ENCODE measurements around the gene CP. TPM values are rescaled to one million over a fixed set of nuclear protein-coding genes. Genes with fewer than 3 reads are reported as not detected.
"Not testable (repeated sequence)": the region's sequence is repeated elsewhere in the genome, so short reads cannot be mapped to it uniquely, and the experiment has no call there.

Gene CP
- polyA plus RNA-seq, 1 donor from 2014 or later = 0.24 TPM

GRCh38 chr3:149239357-149239936 is 17.8 kb upstream of the CP start:
- Mint-ChIP-seq H3K27me3 (no peaks in the 10 kb centered on the region), H3K4me3 (no peak overlapping the region), H3K9me3 (peaks cover 0 to 2% (median 0%) of the 10 kb centered on the region in 3 donors), H3K4me1 (peaks cover 11 to 16% (median 15%) of the 10 kb centered on the region in 3 donors), H3K36me3 (no peaks in the 10 kb centered on the region), H3K27ac (no peak overlapping the region)

- H3K9me3 Mint-ChIP-seq, H3K4me3 Mint-ChIP-seq, H3K4me1 Mint-ChIP-seq, H3K27me3 Mint-ChIP-seq, H3K36me3 Mint-ChIP-seq, H3K27ac Mint-ChIP-seq: not testable (repeated sequence)
These were observed 16.6 kb upstream of the CP start for GRCh38 chr3:149238268-149238667.

GRCh38 chr3:149235599-149236424 is 14.2 kb upstream of the CP start:
- Mint-ChIP-seq H3K27ac (peak overlapping the region in 1 of 3 donors; percentile 16), H3K27me3 (no peaks in the 10 kb centered on the region), H3K4me3 (no peak overlapping the region), H3K4me1 (peaks cover 0 to 2% (median 0%) of the 10 kb centered on the region in 3 donors), H3K9me3 (peaks cover 0 to 2% (median 0%) of the 10 kb centered on the region in 3 donors), H3K36me3 (no peaks in the 10 kb centered on the region)

- H3K4me1 Mint-ChIP-seq = no peaks in the 10 kb centered on the region
- H3K36me3 Mint-ChIP-seq = no peaks in the 10 kb centered on the region
- H3K9me3 Mint-ChIP-seq = peaks cover 0 to 2% (median 0%) of the 10 kb centered on the region in 3 donors
- no peak overlapping the region for H3K27ac Mint-ChIP-seq
- H3K4me3 Mint-ChIP-seq = no peak overlapping the region
- no peaks in the 10 kb centered on the region for H3K27me3 Mint-ChIP-seq
These were observed 13.1 kb upstream of the CP start for GRCh38 chr3:149234671-149235245.

- Mint-ChIP-seq H3K4me1 (no peaks in the 10 kb centered on the region), H3K9me3 (peaks cover 0 to 2% (median 0%) of the 10 kb centered on the region in 3 donors), H3K27me3 (no peaks in the 10 kb centered on the region), H3K27ac (no peak overlapping the region), H3K4me3 (no peak overlapping the region), H3K36me3 (no peaks in the 10 kb centered on the region)
These were observed 11.7 kb upstream of the CP start for GRCh38 chr3:149233323-149233722.

GRCh38 chr3:149231871-149232270 is 10.2 kb upstream of the CP start:
- H3K4me3 Mint-ChIP-seq = no peak overlapping the region
- H3K9me3 Mint-ChIP-seq = no peaks in the 10 kb centered on the region
- H3K36me3 Mint-ChIP-seq = no peaks in the 10 kb centered on the region
- no peaks in the 10 kb centered on the region for H3K27me3 Mint-ChIP-seq
- H3K27ac Mint-ChIP-seq = no peak overlapping the region
- no peaks in the 10 kb centered on the region for H3K4me1 Mint-ChIP-seq

- H3K9me3 Mint-ChIP-seq = no peaks in the 10 kb centered on the region
These were observed 6.1 kb upstream of the CP start for GRCh38 chr3:149227591-149228268.

GRCh38 chr3:149226776-149227175 is 5.1 kb upstream of the CP start:
- no peaks in the 10 kb centered on the region for H3K27me3 Mint-ChIP-seq
- H3K27ac Mint-ChIP-seq = no peak overlapping the region
- no peaks in the 10 kb centered on the region for H3K9me3 Mint-ChIP-seq
- H3K4me3 Mint-ChIP-seq = no peak overlapping the region
- peaks cover 2% of the 10 kb centered on the region for H3K36me3 Mint-ChIP-seq
- peaks cover 10 to 17% (median 11%) of the 10 kb centered on the region in 3 donors for H3K4me1 Mint-ChIP-seq

More at GRCh38 chr3:149227591-149228268, 6.1 kb upstream of the CP start:
- peaks cover 10 to 16% (median 11%) of the 10 kb centered on the region in 3 donors for H3K4me1 Mint-ChIP-seq
- no peak overlapping the region for H3K4me3 Mint-ChIP-seq
- H3K27ac Mint-ChIP-seq = no peak overlapping the region
- H3K27me3 Mint-ChIP-seq = no peaks in the 10 kb centered on the region
- H3K36me3 Mint-ChIP-seq = peaks cover 2% of the 10 kb centered on the region

GRCh38 chr3:149224736-149225594 is 3.3 kb upstream of the CP start:
- Mint-ChIP-seq H3K36me3 (peaks cover 2% of the 10 kb centered on the region), H3K4me3 (peak overlapping the region; percentile 41 to 85 (median 74)), H3K9me3 (no peaks in the 10 kb centered on the region), H3K27ac (no peak overlapping the region), H3K27me3 (no peaks in the 10 kb centered on the region), H3K4me1 (peaks cover 10 to 17% (median 11%) of the 10 kb centered on the region in 3 donors)

- H3K36me3 Mint-ChIP-seq = peaks cover 3% of the 10 kb centered on the region
- no peak overlapping the region for H3K27ac Mint-ChIP-seq
- H3K27me3 Mint-ChIP-seq = no peaks in the 10 kb centered on the region
- peaks cover 10 to 17% (median 11%) of the 10 kb centered on the region in 3 donors for H3K4me1 Mint-ChIP-seq
- no peak overlapping the region for H3K4me3 Mint-ChIP-seq
- H3K9me3 Mint-ChIP-seq = no peaks in the 10 kb centered on the region
These were observed 1.8 kb upstream of the CP start for GRCh38 chr3:149223461-149223820.

GRCh38 chr3:149219380-149220121 is 2.1 kb downstream of the CP start:
- H3K27me3 Mint-ChIP-seq, H3K4me1 Mint-ChIP-seq, H3K4me3 Mint-ChIP-seq, H3K27ac Mint-ChIP-seq, H3K36me3 Mint-ChIP-seq, H3K9me3 Mint-ChIP-seq: not testable (repeated sequence)

GRCh38 chr3:149217347-149217746 is 4.3 kb downstream of the CP start:
- Mint-ChIP-seq H3K36me3 (peaks cover 1% of the 10 kb centered on the region), H3K27ac (no peak overlapping the region), H3K27me3 (no peaks in the 10 kb centered on the region), H3K4me1 (no peaks in the 10 kb centered on the region), H3K4me3 (no peak overlapping the region), H3K9me3 (no peaks in the 10 kb centered on the region)

- Mint-ChIP-seq H3K36me3 (peaks cover 1% of the 10 kb centered on the region), H3K4me1 (no peaks in the 10 kb centered on the region), H3K27ac (no peak overlapping the region), H3K9me3 (no peaks in the 10 kb centered on the region), H3K4me3 (no peak overlapping the region), H3K27me3 (no peaks in the 10 kb centered on the region)
These were observed 5.3 kb downstream of the CP start for GRCh38 chr3:149216193-149216869.

Measured in IgD-negative memory B cell (primary cell).